Measurements from ENCODE around the gene GLO1.

GRCh38 chr6:38708496-38708895 lies 5.6 kb upstream of the GLO1 start:
- TF ChIP-seq CTCF (IDR thresholded peaks at IDR 0.05; ENCODE audit: low read depth, low read length, poor library complexity, severe bottlenecking) (no peak), EZH2phosphoT487 (IDR thresholded peaks at IDR 0.05; ENCODE audit: borderline replicate concordance, low read length) (no peak)
